HEK293 (cell line): Measurements from ENCODE around the gene PFN3.

Source experiments
- CTCF ChIA-PET: fragments of 350-600 bp; formaldehyde crosslinking; extraction: SDS; loops from one replicate; lab custom pipeline; 2021; ENCODE audit warnings: antibody characterized with exemption; lab: Yijun Ruan, JAX
- POLR2A ChIA-PET: fragments of 300-600 bp; formaldehyde crosslinking; extraction: SDS; loops from one replicate; lab custom pipeline; 2020; ENCODE audit warnings: antibody characterized with exemption, inconsistent platforms; lab: Yijun Ruan, JAX
- H3K27ac ChIP-seq: fragments of 200-500 bp; sonication (Bioruptor generic); 2 replicates; pipeline ENCODE4 v1.5.1; 2014; ENCODE audit warnings: low read depth, low read length, control low read depth, inconsistent platforms; ENCODE audit errors: extremely low read depth
- H3K36me3 ChIP-seq, 2 experiments: fragments of 200-500 bp in 1 of 2; sonication (Bioruptor generic) in 1 of 2; 1 replicate in 1 of 2; 2 replicates in 1 of 2; pipeline ENCODE4 v1.5.1; 2014 to 2017; ENCODE audit warnings: inconsistent platforms in 2 of 2, low read length in 2 of 2; ENCODE audit not compliant: control insufficient read depth in 2 of 2, insufficient read depth in 1 of 2
- H3K4me1 ChIP-seq: fragments of 200-500 bp; sonication (Bioruptor generic); 2 replicates; pipeline ENCODE4 v1.5.1; 2014; ENCODE audit warnings: mild to moderate bottlenecking, low read length, inconsistent platforms; ENCODE audit not compliant: control insufficient read depth, insufficient read depth
- H3K4me3 ChIP-seq: 2 replicates; pipeline ENCODE4 v1.5.1; 2011; ENCODE audit warnings: low read depth, mild to moderate bottlenecking, control low read depth, low read length, moderate library complexity
- H3K9me3 ChIP-seq: fragments of 200-500 bp; sonication (Bioruptor generic); 2 replicates; pipeline ENCODE4 v1.5.1; 2014; ENCODE audit warnings: low read depth, low read length, inconsistent platforms; ENCODE audit not compliant: control insufficient read depth, insufficient read depth
- BCL11A ChIP-seq: fragments of 450-650 bp; formaldehyde crosslinking; IDR thresholded peaks from 2 replicates; pipeline ENCODE4 v1.5.1; 2016; ENCODE audit warnings: low read depth, missing biosample characterization, missing genetic modification characterization
- GLIS1 ChIP-seq: fragments of 450-650 bp; formaldehyde crosslinking; IDR thresholded peaks from 2 replicates; pipeline ENCODE4 v1.5.1; 2016; ENCODE audit warnings: missing biosample characterization, missing genetic modification characterization
- MYNN ChIP-seq: fragments of 450-650 bp; formaldehyde crosslinking; IDR thresholded peaks from 2 replicates; pipeline ENCODE4 v1.5.1; 2016; ENCODE audit warnings: missing biosample characterization, missing genetic modification characterization, borderline replicate concordance
- SALL2 ChIP-seq: fragments of 450-650 bp; formaldehyde crosslinking; IDR thresholded peaks from 2 replicates; pipeline ENCODE4 v1.5.0; 2017; ENCODE audit warnings: missing biosample characterization, mild to moderate bottlenecking, missing genetic modification characterization, borderline replicate concordance
- WT1 ChIP-seq: fragments of 450-650 bp; formaldehyde crosslinking; IDR thresholded peaks from 2 replicates; pipeline ENCODE4 v1.5.1; 2016; ENCODE audit warnings: missing biosample characterization, missing genetic modification characterization
- ZBTB7A ChIP-seq: fragments of 450-650 bp; formaldehyde crosslinking; IDR thresholded peaks from 2 replicates; pipeline ENCODE4 v1.5.1; 2016; ENCODE audit warnings: low read depth, missing biosample characterization, missing genetic modification characterization
- ZFHX2 ChIP-seq: fragments of 450-650 bp; formaldehyde crosslinking; conservative IDR thresholded peaks from 2 replicates; pipeline ENCODE4 v1.5.1; 2016; ENCODE audit warnings: missing biosample characterization, missing genetic modification characterization
- ZFP41 ChIP-seq: fragments of 450-650 bp; formaldehyde crosslinking; IDR thresholded peaks from 2 replicates; pipeline ENCODE4 v1.5.1; 2016; ENCODE audit warnings: missing biosample characterization, missing genetic modification characterization, borderline replicate concordance
- ZNF133 ChIP-seq: fragments of 450-650 bp; formaldehyde crosslinking; IDR thresholded peaks from 2 replicates; pipeline ENCODE4 v1.5.1; 2016; ENCODE audit warnings: missing biosample characterization, missing genetic modification characterization
- ZNF138 ChIP-seq: fragments of 450-650 bp; formaldehyde crosslinking; IDR thresholded peaks from 2 replicates; pipeline ENCODE4 v1.5.1; 2016; ENCODE audit warnings: missing biosample characterization, missing genetic modification characterization, borderline replicate concordance
- ZNF146 ChIP-seq: fragments of 450-650 bp; formaldehyde crosslinking; IDR thresholded peaks from 2 replicates; pipeline ENCODE4 v1.5.1; 2016; ENCODE audit warnings: missing biosample characterization, missing genetic modification characterization
- ZNF24 ChIP-seq: fragments of 450-650 bp; formaldehyde crosslinking; IDR thresholded peaks from 2 replicates; pipeline ENCODE4 v1.5.1; 2016; ENCODE audit warnings: missing biosample characterization, missing genetic modification characterization
- ZNF311 ChIP-seq: fragments of 450-650 bp; formaldehyde crosslinking; IDR thresholded peaks from 2 replicates; pipeline ENCODE4 v1.5.1; 2017; ENCODE audit warnings: missing biosample characterization, missing genetic modification characterization, borderline replicate concordance
- ZNF341 ChIP-seq: fragments of 450-650 bp; formaldehyde crosslinking; IDR thresholded peaks from 2 replicates; pipeline ENCODE4; 2016; ENCODE audit warnings: low read depth, missing biosample characterization, missing genetic modification characterization
- ZNF423 ChIP-seq: fragments of 450-650 bp; formaldehyde crosslinking; IDR thresholded peaks from 2 replicates; pipeline ENCODE4 v1.5.1; 2016; ENCODE audit warnings: missing biosample characterization, missing genetic modification characterization
- ZNF596 ChIP-seq: fragments of 450-650 bp; IDR thresholded peaks from 2 replicates; pipeline ENCODE4 v1.5.0; 2018; ENCODE audit warnings: missing biosample characterization, mild to moderate bottlenecking, missing genetic modification characterization, moderate library complexity
- ZNF747 ChIP-seq: fragments of 450-650 bp; formaldehyde crosslinking; IDR thresholded peaks from 2 replicates; pipeline ENCODE4 v1.5.1; 2016; ENCODE audit warnings: missing biosample characterization, missing genetic modification characterization
- ZNF843 ChIP-seq: fragments of 450-650 bp; formaldehyde crosslinking; IDR thresholded peaks from 2 replicates; pipeline ENCODE4 v1.5.1; 2016; ENCODE audit warnings: missing biosample characterization, missing genetic modification characterization
- ZXDB ChIP-seq: fragments of 450-650 bp; formaldehyde crosslinking; IDR thresholded peaks from 2 replicates; pipeline ENCODE4 v1.5.1; 2016; ENCODE audit warnings: missing biosample characterization, missing genetic modification characterization
- TF ChIP-seq, protein P1 (sequence below): fragments of 450-650 bp; formaldehyde crosslinking; IDR thresholded peaks from 2 replicates; pipeline ENCODE4 v1.5.1; 2017; ENCODE audit warnings: missing biosample characterization, missing genetic modification characterization
- TF ChIP-seq, protein P2 (sequence below): fragments of 450-650 bp; IDR thresholded peaks from 2 replicates; pipeline ENCODE4 v1.5.1; 2018; ENCODE audit warnings: missing biosample characterization, missing genetic modification characterization
- TF ChIP-seq, protein P3 (sequence below): fragments of 450-650 bp; formaldehyde crosslinking; IDR thresholded peaks from 2 replicates; pipeline ENCODE4 v1.5.1; 2016; ENCODE audit warnings: missing biosample characterization, missing genetic modification characterization, low read depth
- TF ChIP-seq, protein P4 (sequence below): fragments of 450-650 bp; formaldehyde crosslinking; IDR thresholded peaks from 2 replicates; pipeline ENCODE4 v1.5.1; 2017; ENCODE audit warnings: missing biosample characterization, missing genetic modification characterization
- TF ChIP-seq, protein P5 (sequence below): fragments of 450-650 bp; formaldehyde crosslinking; conservative IDR thresholded peaks from 2 replicates; pipeline ENCODE4 v1.5.1; 2016; ENCODE audit warnings: low read depth, missing biosample characterization, missing genetic modification characterization

The PFN3 gene

DNA sequence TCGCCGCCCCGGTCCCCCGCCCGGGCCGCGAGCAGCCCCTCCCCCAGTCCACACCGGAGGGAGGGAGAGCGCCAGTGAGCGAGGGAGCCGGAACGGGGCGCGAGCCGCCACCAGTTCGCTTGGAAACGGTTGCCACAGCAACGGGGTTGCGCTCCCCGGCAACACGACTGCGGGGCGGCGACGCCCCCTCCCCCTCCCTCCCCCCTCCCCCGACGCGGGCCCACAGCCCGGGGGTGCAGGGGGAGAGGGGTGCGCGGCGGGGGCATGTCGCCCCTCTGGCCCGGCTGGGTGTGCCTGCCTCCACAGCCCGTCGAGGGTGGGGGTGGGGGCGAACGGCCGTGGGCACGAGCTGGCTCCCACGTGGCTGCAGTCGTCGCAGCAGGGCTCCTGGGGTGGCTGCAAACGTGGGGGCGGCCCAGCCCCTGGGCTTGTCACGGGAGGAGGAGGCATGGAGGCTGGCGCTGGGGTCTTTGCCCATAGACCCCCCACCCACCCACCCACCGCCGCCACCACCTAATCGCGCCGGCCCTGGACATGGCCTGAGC is 46.7 kb upstream of the PFN3 start (continued):
- TF ChIP-seq ZNF24 (no peak), ZNF311 (tag by site-specific recombination) (no peak)
- TF ChIP-seq, protein P1, sequence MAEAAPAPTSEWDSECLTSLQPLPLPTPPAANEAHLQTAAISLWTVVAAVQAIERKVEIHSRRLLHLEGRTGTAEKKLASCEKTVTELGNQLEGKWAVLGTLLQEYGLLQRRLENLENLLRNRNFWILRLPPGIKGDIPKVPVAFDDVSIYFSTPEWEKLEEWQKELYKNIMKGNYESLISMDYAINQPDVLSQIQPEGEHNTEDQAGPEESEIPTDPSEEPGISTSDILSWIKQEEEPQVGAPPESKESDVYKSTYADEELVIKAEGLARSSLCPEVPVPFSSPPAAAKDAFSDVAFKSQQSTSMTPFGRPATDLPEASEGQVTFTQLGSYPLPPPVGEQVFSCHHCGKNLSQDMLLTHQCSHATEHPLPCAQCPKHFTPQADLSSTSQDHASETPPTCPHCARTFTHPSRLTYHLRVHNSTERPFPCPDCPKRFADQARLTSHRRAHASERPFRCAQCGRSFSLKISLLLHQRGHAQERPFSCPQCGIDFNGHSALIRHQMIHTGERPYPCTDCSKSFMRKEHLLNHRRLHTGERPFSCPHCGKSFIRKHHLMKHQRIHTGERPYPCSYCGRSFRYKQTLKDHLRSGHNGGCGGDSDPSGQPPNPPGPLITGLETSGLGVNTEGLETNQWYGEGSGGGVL (tag by site-specific recombination): peak; percentile 93

DNA sequence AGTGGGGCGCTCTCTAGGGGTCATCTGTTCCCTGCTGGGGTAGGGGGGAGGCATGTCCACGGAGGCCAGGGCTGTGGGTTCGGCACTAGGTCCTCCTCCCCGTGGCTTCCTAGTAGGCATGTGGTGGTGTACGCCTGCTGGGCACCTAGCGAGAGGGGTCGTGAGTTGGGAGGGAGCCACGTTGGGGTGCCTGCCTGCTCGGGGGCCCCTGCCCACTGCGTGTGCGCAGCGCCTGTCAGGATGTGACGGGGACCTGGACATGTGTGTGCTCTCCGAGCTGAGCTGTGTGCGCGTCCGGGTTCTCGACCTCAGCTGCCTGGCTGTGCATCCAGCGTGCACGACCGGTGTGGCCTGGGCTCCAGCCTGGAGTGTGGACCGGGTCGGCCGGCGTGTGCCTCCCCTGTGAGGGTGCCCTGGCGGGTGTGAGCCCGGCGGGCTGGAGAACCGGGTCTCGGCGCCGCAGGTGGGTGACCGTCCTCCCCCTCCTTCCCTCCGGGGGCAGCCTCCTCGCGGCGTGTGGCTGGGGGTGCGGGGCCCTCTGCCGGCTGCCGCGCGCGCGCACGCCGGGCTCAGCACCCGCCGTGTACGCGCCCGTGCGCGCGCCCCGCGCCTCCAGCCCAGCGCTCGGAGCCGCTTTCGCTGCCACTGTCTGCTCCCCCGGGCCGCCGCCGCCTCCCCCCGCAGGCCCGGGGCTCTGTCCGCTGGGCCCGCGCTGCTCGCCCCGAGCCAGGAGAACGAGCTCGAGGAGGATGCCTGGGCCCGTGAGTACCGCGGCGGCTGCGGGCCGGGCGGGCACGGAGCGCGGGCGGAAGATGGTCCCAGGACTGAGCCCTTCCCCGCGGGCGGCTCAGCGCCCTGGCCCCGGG is 46.0 kb upstream of the PFN3 start, which contains the start of gene PRR7:
TSS of gene PRR7 (plus strand) at position 615 of the 866 bp plus-strand sequence. CDS start 8,254 bp downstream, outside the sequence.
- Histone ChIP-seq H3K9me3 (no peaks in the 10 kb centered on the region), H3K4me3 (peak within 1 kb of the TSS; percentile 54), H3K4me1 (no peaks in the 10 kb centered on the region), H3K27ac (peak within 1 kb of the TSS; percentile 60; the same call in 1 of the 2 replicates), H3K36me3 (peaks cover 0 to 13% of the 10 kb centered on the region in 2 experiments; a peak in 1 of 3 replicates)
- ChIA-PET POLR2A (interaction anchor here (0.6 to 3.3 kb wide), 17 partner anchors 8 to 310 kb away, joined by 3 to 19 read pairs (median 4); partner anchors contain the start of gene GRK6), CTCF (interaction anchor here (0.7 to 4.1 kb wide), 12 partner anchors 9 to 333 kb away, joined by 3 to 40 read pairs (median 6); no protein-coding TSS in a partner anchor)
- TF ChIP-seq ZFP41 (tag by site-specific recombination) (no peak), ZNF138 (tag by site-specific recombination) (no peak), SALL2 (no peak), ZFHX2 (tag by site-specific recombination) (peak; percentile 23; the same call in 1 of the 2 replicates), ZNF133 (tag by site-specific recombination) (no peak), ZNF747 (tag by site-specific recombination) (no peak), BCL11A (tag by site-specific recombination) (0 out of 2 replicates have a peak, but pooled peaks have one; percentile 16), ZNF341 (peak; percentile 14; the same call in 1 of the 2 replicates), ZNF596 (tag by site-specific recombination) (0 out of 2 replicates have a peak, but pooled peaks have one; percentile 19), GLIS1 (tag by site-specific recombination) (peak; percentile 56), MYNN (tag by site-specific recombination) (no peak), ZXDB (tag by site-specific recombination) (0 out of 2 replicates have a peak, but pooled peaks have one; percentile 22), ZNF423 (peak; percentile 75), ZBTB7A (peak; percentile 29; the same call in 1 of the 2 replicates), ZNF843 (tag by site-specific recombination) (peak; percentile 60), ZNF146 (tag by site-specific recombination) (peak; percentile 2; the same call in 1 of the 2 replicates), WT1 (no peak; the same call in 1 of the 2 replicates)
- TF ChIP-seq, protein P2, sequence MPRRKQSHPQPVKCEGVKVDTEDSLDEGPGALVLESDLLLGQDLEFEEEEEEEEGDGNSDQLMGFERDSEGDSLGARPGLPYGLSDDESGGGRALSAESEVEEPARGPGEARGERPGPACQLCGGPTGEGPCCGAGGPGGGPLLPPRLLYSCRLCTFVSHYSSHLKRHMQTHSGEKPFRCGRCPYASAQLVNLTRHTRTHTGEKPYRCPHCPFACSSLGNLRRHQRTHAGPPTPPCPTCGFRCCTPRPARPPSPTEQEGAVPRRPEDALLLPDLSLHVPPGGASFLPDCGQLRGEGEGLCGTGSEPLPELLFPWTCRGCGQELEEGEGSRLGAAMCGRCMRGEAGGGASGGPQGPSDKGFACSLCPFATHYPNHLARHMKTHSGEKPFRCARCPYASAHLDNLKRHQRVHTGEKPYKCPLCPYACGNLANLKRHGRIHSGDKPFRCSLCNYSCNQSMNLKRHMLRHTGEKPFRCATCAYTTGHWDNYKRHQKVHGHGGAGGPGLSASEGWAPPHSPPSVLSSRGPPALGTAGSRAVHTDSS (tag by site-specific recombination): peak; percentile 35
- TF ChIP-seq, protein P3, sequence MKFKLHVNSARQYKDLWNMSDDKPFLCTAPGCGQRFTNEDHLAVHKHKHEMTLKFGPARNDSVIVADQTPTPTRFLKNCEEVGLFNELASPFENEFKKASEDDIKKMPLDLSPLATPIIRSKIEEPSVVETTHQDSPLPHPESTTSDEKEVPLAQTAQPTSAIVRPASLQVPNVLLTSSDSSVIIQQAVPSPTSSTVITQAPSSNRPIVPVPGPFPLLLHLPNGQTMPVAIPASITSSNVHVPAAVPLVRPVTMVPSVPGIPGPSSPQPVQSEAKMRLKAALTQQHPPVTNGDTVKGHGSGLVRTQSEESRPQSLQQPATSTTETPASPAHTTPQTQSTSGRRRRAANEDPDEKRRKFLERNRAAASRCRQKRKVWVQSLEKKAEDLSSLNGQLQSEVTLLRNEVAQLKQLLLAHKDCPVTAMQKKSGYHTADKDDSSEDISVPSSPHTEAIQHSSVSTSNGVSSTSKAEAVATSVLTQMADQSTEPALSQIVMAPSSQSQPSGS (tag by site-specific recombination): no peak
- TF ChIP-seq, protein P4, sequence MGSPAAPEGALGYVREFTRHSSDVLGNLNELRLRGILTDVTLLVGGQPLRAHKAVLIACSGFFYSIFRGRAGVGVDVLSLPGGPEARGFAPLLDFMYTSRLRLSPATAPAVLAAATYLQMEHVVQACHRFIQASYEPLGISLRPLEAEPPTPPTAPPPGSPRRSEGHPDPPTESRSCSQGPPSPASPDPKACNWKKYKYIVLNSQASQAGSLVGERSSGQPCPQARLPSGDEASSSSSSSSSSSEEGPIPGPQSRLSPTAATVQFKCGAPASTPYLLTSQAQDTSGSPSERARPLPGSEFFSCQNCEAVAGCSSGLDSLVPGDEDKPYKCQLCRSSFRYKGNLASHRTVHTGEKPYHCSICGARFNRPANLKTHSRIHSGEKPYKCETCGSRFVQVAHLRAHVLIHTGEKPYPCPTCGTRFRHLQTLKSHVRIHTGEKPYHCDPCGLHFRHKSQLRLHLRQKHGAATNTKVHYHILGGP (tag by site-specific recombination): no peak
- TF ChIP-seq, protein P5, sequence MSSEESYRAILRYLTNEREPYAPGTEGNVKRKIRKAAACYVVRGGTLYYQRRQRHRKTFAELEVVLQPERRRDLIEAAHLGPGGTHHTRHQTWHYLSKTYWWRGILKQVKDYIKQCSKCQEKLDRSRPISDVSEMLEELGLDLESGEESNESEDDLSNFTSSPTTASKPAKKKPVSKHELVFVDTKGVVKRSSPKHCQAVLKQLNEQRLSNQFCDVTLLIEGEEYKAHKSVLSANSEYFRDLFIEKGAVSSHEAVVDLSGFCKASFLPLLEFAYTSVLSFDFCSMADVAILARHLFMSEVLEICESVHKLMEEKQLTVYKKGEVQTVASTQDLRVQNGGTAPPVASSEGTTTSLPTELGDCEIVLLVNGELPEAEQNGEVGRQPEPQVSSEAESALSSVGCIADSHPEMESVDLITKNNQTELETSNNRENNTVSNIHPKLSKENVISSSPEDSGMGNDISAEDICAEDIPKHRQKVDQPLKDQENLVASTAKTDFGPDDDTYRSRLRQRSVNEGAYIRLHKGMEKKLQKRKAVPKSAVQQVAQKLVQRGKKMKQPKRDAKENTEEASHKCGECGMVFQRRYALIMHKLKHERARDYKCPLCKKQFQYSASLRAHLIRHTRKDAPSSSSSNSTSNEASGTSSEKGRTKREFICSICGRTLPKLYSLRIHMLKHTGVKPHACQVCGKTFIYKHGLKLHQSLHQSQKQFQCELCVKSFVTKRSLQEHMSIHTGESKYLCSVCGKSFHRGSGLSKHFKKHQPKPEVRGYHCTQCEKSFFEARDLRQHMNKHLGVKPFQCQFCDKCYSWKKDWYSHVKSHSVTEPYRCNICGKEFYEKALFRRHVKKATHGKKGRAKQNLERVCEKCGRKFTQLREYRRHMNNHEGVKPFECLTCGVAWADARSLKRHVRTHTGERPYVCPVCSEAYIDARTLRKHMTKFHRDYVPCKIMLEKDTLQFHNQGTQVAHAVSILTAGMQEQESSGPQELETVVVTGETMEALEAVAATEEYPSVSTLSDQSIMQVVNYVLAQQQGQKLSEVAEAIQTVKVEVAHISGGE (tag by site-specific recombination): peak; percentile 36; the same call in 1 of the 2 replicates
